ENCODE results near the gene WDHD1. TPM values are rescaled to one million over a fixed set of nuclear protein-coding genes. Genes with fewer than 3 reads are reported as not detected.
"Not testable (repeated sequence)": the region's sequence is repeated elsewhere in the genome, so short reads cannot be mapped to it uniquely, and the experiment has no call there.

The WDHD1 gene
- total RNA-seq, 1 donor from 2014 or later: 15.0 TPM

- TF ChIP-seq CTCF (IDR thresholded peaks at IDR 0.05; ENCODE audit: unreplicated experiment): no peak
- Mint-ChIP-seq H3K27ac (ENCODE audit: unreplicated experiment) (no peak overlapping the region), H3K4me1 (ENCODE audit: unreplicated experiment) (no peaks in the 10 kb centered on the region), H3K4me3 (ENCODE audit: unreplicated experiment) (no peak overlapping the region), H3K36me3 (ENCODE audit: low read depth, unreplicated experiment) (peaks cover 9% of the 10 kb centered on the region), H3K9me3 (ENCODE audit: unreplicated experiment) (no peaks in the 10 kb centered on the region), H3K27me3 (ENCODE audit: unreplicated experiment) (no peaks in the 10 kb centered on the region)
- DNase-seq (ENCODE audit: low spot score): no peak
Observed at GRCh38 chr14:54967496-54967895, 59.4 kb downstream of the WDHD1 start.

- Mint-ChIP-seq H3K27ac (ENCODE audit: unreplicated experiment) (no peak overlapping the region), H3K36me3 (ENCODE audit: low read depth, unreplicated experiment) (peaks cover 5% of the 10 kb centered on the region)
Observed at GRCh38 chr14:54955143-54955542, 71.8 kb downstream of the WDHD1 start.

GRCh38 chr14:54953609-54954008 is 73.3 kb downstream of the WDHD1 start:
- DNase-seq (ENCODE audit: low spot score); H3K27me3 Mint-ChIP-seq (ENCODE audit: unreplicated experiment); H3K9me3 Mint-ChIP-seq (ENCODE audit: unreplicated experiment); H3K4me3 Mint-ChIP-seq (ENCODE audit: unreplicated experiment); H3K27ac Mint-ChIP-seq (ENCODE audit: unreplicated experiment); H3K4me1 Mint-ChIP-seq (ENCODE audit: unreplicated experiment): not testable (repeated sequence)
- peaks cover 12% of the 10 kb centered on the region for H3K36me3 Mint-ChIP-seq (ENCODE audit: low read depth, unreplicated experiment)

More at GRCh38 chr14:54955143-54955542, 71.8 kb downstream of the WDHD1 start:
- DNase-seq (ENCODE audit: low spot score): no peak
- TF ChIP-seq CTCF (IDR thresholded peaks at IDR 0.05; ENCODE audit: unreplicated experiment): no peak
- H3K9me3 Mint-ChIP-seq (ENCODE audit: unreplicated experiment): no peaks in the 10 kb centered on the region
- peaks cover 1% of the 10 kb centered on the region for H3K27me3 Mint-ChIP-seq (ENCODE audit: unreplicated experiment)
- peaks cover 3% of the 10 kb centered on the region for H3K4me1 Mint-ChIP-seq (ENCODE audit: unreplicated experiment)
- no peak overlapping the region for H3K4me3 Mint-ChIP-seq (ENCODE audit: unreplicated experiment)

GRCh38 chr14:54952803-54953202 is 74.1 kb downstream of the WDHD1 start:
- H3K9me3 Mint-ChIP-seq (ENCODE audit: unreplicated experiment); DNase-seq (ENCODE audit: low spot score); H3K4me3 Mint-ChIP-seq (ENCODE audit: unreplicated experiment); H3K4me1 Mint-ChIP-seq (ENCODE audit: unreplicated experiment); H3K27ac Mint-ChIP-seq (ENCODE audit: unreplicated experiment); H3K27me3 Mint-ChIP-seq (ENCODE audit: unreplicated experiment): not testable (repeated sequence)
- peaks cover 12% of the 10 kb centered on the region for H3K36me3 Mint-ChIP-seq (ENCODE audit: low read depth, unreplicated experiment)

GRCh38 chr14:54947230-54947629 is 79.7 kb downstream of the WDHD1 start:
- Mint-ChIP-seq H3K36me3 (ENCODE audit: low read depth, unreplicated experiment) (peaks cover 12% of the 10 kb centered on the region), H3K27me3 (ENCODE audit: unreplicated experiment) (no peaks in the 10 kb centered on the region), H3K4me3 (ENCODE audit: unreplicated experiment) (no peak overlapping the region), H3K27ac (ENCODE audit: unreplicated experiment) (no peak overlapping the region), H3K4me1 (ENCODE audit: unreplicated experiment) (no peaks in the 10 kb centered on the region), H3K9me3 (ENCODE audit: unreplicated experiment) (no peaks in the 10 kb centered on the region)
- DNase-seq (ENCODE audit: low spot score): no peak
- TF ChIP-seq CTCF (IDR thresholded peaks at IDR 0.05; ENCODE audit: unreplicated experiment): no peak

- Mint-ChIP-seq H3K36me3 (ENCODE audit: low read depth, unreplicated experiment) (peaks cover 12% of the 10 kb centered on the region), H3K4me1 (ENCODE audit: unreplicated experiment) (no peaks in the 10 kb centered on the region), H3K4me3 (ENCODE audit: unreplicated experiment) (no peak overlapping the region), H3K9me3 (ENCODE audit: unreplicated experiment) (no peaks in the 10 kb centered on the region), H3K27ac (ENCODE audit: unreplicated experiment) (no peak overlapping the region), H3K27me3 (ENCODE audit: unreplicated experiment) (no peaks in the 10 kb centered on the region)
- no peak for TF ChIP-seq CTCF (IDR thresholded peaks at IDR 0.05; ENCODE audit: unreplicated experiment)
- DNase-seq (ENCODE audit: low spot score): no peak
Observed at GRCh38 chr14:54946500-54946899, 80.4 kb downstream of the WDHD1 start.

All from endothelial cell (in vitro differentiated cells).